Measurements from ENCODE around the gene MAP7D3.

DNA sequence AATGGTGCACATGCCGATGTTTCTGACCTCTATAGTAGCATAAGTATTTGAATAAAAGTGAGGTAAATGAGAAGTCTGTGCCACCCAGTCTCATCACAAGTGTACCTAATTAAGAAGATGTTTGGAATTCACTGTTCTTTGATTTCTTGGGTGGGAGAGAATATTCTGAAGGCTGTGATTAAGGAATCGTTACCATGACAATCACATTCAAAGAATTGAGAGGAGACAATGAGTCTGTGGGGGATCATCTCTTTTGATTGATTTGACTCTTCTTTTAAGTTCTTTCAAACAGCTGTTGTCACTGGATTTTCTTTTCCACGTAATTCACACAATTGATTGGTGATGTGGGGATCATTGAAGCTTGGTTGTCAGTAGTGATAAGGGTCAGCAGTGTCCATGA lies 85.8 kb downstream of the MAP7D3 start:
- TF ChIP-seq YY1 (IDR thresholded peaks at IDR 0.05; ENCODE audit: low read depth) (no peak), EP300 (IDR thresholded peaks at IDR 0.05; ENCODE audit: borderline replicate concordance) (no peak), ZBTB7A (IDR thresholded peaks at IDR 0.05; ENCODE audit: low read depth) (no peak), CEBPB (IDR thresholded peaks at IDR 0.05) (no peak), RAD21 (IDR thresholded peaks at IDR 0.05; ENCODE audit: low read depth) (no peak)
- TF ChIP-seq, protein P1, sequence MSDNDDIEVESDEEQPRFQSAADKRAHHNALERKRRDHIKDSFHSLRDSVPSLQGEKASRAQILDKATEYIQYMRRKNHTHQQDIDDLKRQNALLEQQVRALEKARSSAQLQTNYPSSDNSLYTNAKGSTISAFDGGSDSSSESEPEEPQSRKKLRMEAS (IDR thresholded peaks at IDR 0.05): no peak
- TF ChIP-seq, protein P2, sequence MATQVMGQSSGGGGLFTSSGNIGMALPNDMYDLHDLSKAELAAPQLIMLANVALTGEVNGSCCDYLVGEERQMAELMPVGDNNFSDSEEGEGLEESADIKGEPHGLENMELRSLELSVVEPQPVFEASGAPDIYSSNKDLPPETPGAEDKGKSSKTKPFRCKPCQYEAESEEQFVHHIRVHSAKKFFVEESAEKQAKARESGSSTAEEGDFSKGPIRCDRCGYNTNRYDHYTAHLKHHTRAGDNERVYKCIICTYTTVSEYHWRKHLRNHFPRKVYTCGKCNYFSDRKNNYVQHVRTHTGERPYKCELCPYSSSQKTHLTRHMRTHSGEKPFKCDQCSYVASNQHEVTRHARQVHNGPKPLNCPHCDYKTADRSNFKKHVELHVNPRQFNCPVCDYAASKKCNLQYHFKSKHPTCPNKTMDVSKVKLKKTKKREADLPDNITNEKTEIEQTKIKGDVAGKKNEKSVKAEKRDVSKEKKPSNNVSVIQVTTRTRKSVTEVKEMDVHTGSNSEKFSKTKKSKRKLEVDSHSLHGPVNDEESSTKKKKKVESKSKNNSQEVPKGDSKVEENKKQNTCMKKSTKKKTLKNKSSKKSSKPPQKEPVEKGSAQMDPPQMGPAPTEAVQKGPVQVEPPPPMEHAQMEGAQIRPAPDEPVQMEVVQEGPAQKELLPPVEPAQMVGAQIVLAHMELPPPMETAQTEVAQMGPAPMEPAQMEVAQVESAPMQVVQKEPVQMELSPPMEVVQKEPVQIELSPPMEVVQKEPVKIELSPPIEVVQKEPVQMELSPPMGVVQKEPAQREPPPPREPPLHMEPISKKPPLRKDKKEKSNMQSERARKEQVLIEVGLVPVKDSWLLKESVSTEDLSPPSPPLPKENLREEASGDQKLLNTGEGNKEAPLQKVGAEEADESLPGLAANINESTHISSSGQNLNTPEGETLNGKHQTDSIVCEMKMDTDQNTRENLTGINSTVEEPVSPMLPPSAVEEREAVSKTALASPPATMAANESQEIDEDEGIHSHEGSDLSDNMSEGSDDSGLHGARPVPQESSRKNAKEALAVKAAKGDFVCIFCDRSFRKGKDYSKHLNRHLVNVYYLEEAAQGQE (IDR thresholded peaks at IDR 0.05; ENCODE audit: low read depth): no peak
- TF ChIP-seq, protein P3, sequence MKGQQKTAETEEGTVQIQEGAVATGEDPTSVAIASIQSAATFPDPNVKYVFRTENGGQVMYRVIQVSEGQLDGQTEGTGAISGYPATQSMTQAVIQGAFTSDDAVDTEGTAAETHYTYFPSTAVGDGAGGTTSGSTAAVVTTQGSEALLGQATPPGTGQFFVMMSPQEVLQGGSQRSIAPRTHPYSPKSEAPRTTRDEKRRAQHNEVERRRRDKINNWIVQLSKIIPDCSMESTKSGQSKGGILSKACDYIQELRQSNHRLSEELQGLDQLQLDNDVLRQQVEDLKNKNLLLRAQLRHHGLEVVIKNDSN (IDR thresholded peaks at IDR 0.05): no peak

All from Ishikawa (cell line).